H1 (cell line): ENCODE measurements around the gene MROH2B. TPM values are rescaled to one million over a fixed set of nuclear protein-coding genes. Genes with fewer than 3 reads are reported as not detected.

Experiments
- CTCF ChIA-PET: fragments of 300-600 bp; sonication (Branson Sonifier 250); formaldehyde crosslinking; loops from one replicate; lab custom pipeline; 2021; ENCODE audit not compliant: partially characterized antibody; lab: Charles Lee
- POLR2A ChIA-PET: fragments of 300-600 bp; sonication (Branson Sonifier 250); formaldehyde crosslinking; loops from one replicate; lab custom pipeline; 2021; ENCODE audit warnings: inconsistent platforms; ENCODE audit not compliant: partially characterized antibody; lab: Charles Lee
- DNase-seq, 2 experiments: peaks; one replicate each; pipeline versions ENCODE4 v3.0.0 to v3.0.0-alpha.2; 2010 to 2022; ENCODE audit warnings: low spot score in 2 of 2, low read depth in 1 of 2, mixed read lengths in 1 of 2
- FAIRE-seq: peaks from 2 replicates; lab custom pipeline; 2011; peaks lifted over from hg19 to GRCh38; lab: Jason Lieb, UNC
- H2AFZ ChIP-seq: 2 replicates; pipeline ENCODE4 v1.8.1; 2012; ENCODE audit warnings: low read length, inconsistent platforms
- H2AK5ac ChIP-seq: 2 replicates; pipeline ENCODE4 v1.6.1; 2013; ENCODE audit warnings: low read depth, low read length
- H2BK120ac ChIP-seq: replicated peaks from 2 replicates; pipeline ENCODE3; 2013; ENCODE audit warnings: low read depth, low read length, inconsistent platforms
- H2BK12ac ChIP-seq: 2 replicates; pipeline ENCODE4 v1.6.1; 2013; ENCODE audit warnings: low read depth, low read length
- H2BK15ac ChIP-seq: 2 replicates; pipeline ENCODE4 v1.6.1; 2013; ENCODE audit warnings: low read length
- H2BK20ac ChIP-seq: 2 replicates; pipeline ENCODE4 v1.6.1; 2013; ENCODE audit warnings: low read length
- H2BK5ac ChIP-seq: 2 replicates; pipeline ENCODE4 v1.6.1; 2013; ENCODE audit warnings: low read depth, low read length
- H3K14ac ChIP-seq: 2 replicates; pipeline ENCODE4 v1.6.1; 2013; ENCODE audit warnings: inconsistent platforms; ENCODE audit not compliant: insufficient read length
- H3K18ac ChIP-seq: 2 replicates; pipeline ENCODE4 v1.6.1; 2013; ENCODE audit warnings: low read length; ENCODE audit errors: extremely low read depth
- H3K23ac ChIP-seq: 2 replicates; pipeline ENCODE4 v1.6.1; 2013; ENCODE audit warnings: inconsistent platforms; ENCODE audit not compliant: insufficient read length
- H3K23me2 ChIP-seq: 2 replicates; pipeline ENCODE4 v1.6.1; 2013; ENCODE audit warnings: low read depth, low read length
- H3K27ac ChIP-seq: 2 replicates; pipeline ENCODE4 v1.6.1; 2011; ENCODE audit warnings: low read depth, low read length, inconsistent platforms
- H3K27me3 ChIP-seq, 4 experiments: replicated peaks in 1 of 4; 1 replicate in 1 of 4; 2 replicates in 3 of 4; pipeline versions ENCODE4 v1.6.1 to v1.8.1; 2011 to 2013; ENCODE audit warnings: low read length in 3 of 4, mild to moderate bottlenecking in 3 of 4, inconsistent platforms in 2 of 4, mixed read lengths in 2 of 4, moderate library complexity in 1 of 4; ENCODE audit not compliant: control insufficient read depth in 3 of 4, insufficient read depth in 3 of 4; ENCODE audit errors: extremely low read depth in 1 of 4
- H3K36me3 ChIP-seq, 4 experiments: 2 replicates each; pipeline versions ENCODE4 v1.6.1 to v1.8.1; 2011 to 2013; ENCODE audit warnings: mild to moderate bottlenecking in 4 of 4, low read length in 3 of 4, moderate library complexity in 2 of 4, control low read depth in 1 of 4, inconsistent platforms in 1 of 4; ENCODE audit not compliant: insufficient read depth in 4 of 4, control insufficient read depth in 2 of 4
- H3K4ac ChIP-seq: replicated peaks from 2 replicates; pipeline ENCODE3; 2013; ENCODE audit warnings: low read length, low read depth, mixed read lengths, inconsistent platforms; ENCODE audit not compliant: insufficient read length
- H3K4me1 ChIP-seq, 4 experiments: replicated peaks in 1 of 4; 1 replicate in 1 of 4; 2 replicates in 3 of 4; pipeline versions ENCODE4 v1.6.1 to v1.8.1; 2011 to 2013; ENCODE audit warnings: low read length in 3 of 4, inconsistent platforms in 2 of 4, mixed read lengths in 1 of 4; ENCODE audit not compliant: insufficient read depth in 4 of 4, control insufficient read depth in 3 of 4
- H3K4me2 ChIP-seq, 2 experiments: 2 replicates each; pipeline versions ENCODE4 v1.6.1 to v1.8.1; 2011 to 2013; ENCODE audit warnings: low read depth in 2 of 2, low read length in 2 of 2, control low read depth in 1 of 2, inconsistent platforms in 1 of 2, mild to moderate bottlenecking in 1 of 2; ENCODE audit not compliant: insufficient read depth in 1 of 2
- H3K4me3 ChIP-seq, 4 experiments: fragments of 200-600, 300-600 bp in 1 of 4; sonication (generic), shearing (Covaris generic), sonication (Bioruptor Twin) in 1 of 4; 2 replicates each; pipeline versions ENCODE4 v1.5.1 to v1.8.1; 2011 to 2016; ENCODE audit warnings: low read length in 4 of 4, low read depth in 3 of 4, control low read depth in 2 of 4, inconsistent platforms in 2 of 4, mild to moderate bottlenecking in 2 of 4, mixed read lengths in 1 of 4, moderate library complexity in 1 of 4; ENCODE audit not compliant: insufficient read depth in 2 of 4; ENCODE audit errors: extremely low read depth in 1 of 4
- H3K56ac ChIP-seq: replicated peaks from 2 replicates; pipeline ENCODE3; 2013; ENCODE audit warnings: low read depth, mild to moderate bottlenecking, mixed read lengths, low read length, inconsistent platforms; ENCODE audit not compliant: insufficient read length
- H3K79me1 ChIP-seq: 2 replicates; pipeline ENCODE4 v1.6.1; 2013; ENCODE audit warnings: low read depth, low read length, control low read depth
- H3K79me2 ChIP-seq, 2 experiments: 2 replicates each; pipeline versions ENCODE4 v1.6.1 to v1.8.1; 2012 to 2013; ENCODE audit warnings: low read length in 2 of 2, mild to moderate bottlenecking in 2 of 2, inconsistent platforms in 1 of 2; ENCODE audit not compliant: insufficient read depth in 2 of 2, control insufficient read depth in 1 of 2
- H3K9ac ChIP-seq, 4 experiments: replicated peaks in 1 of 4; 1 replicate in 1 of 4; 2 replicates in 3 of 4; pipeline versions ENCODE4 v1.6.1 to v1.8.1; 2011 to 2013; ENCODE audit warnings: low read depth in 3 of 4, low read length in 3 of 4, control low read depth in 2 of 4, mild to moderate bottlenecking in 2 of 4, moderate library complexity in 2 of 4, inconsistent platforms in 1 of 4; ENCODE audit errors: extremely low read depth in 1 of 4
- H3K9me3 ChIP-seq, 2 experiments: 2 replicates each; pipeline versions ENCODE4 v1.6.1 to v1.8.1; 2012 to 2013; ENCODE audit warnings: mild to moderate bottlenecking in 2 of 2, moderate library complexity in 2 of 2, control low read depth in 1 of 2, inconsistent platforms in 1 of 2, low read depth in 1 of 2, low read length in 1 of 2, mixed read lengths in 1 of 2; ENCODE audit not compliant: insufficient read depth in 2 of 2
- H4K20me1 ChIP-seq, 2 experiments: replicated peaks in 1 of 2; 2 replicates each; pipeline versions ENCODE3 to v1.8.1; 2011 to 2013; ENCODE audit warnings: inconsistent platforms in 2 of 2, low read length in 2 of 2, mild to moderate bottlenecking in 1 of 2; ENCODE audit not compliant: insufficient read depth in 2 of 2, control insufficient read depth in 1 of 2
- H4K5ac ChIP-seq: 2 replicates; pipeline ENCODE4 v1.6.1; 2013; ENCODE audit warnings: low read length, low read depth, mixed read lengths, inconsistent platforms; ENCODE audit not compliant: insufficient read length
- H4K8ac ChIP-seq: 2 replicates; pipeline ENCODE4 v1.8.0; 2013; ENCODE audit warnings: mild to moderate bottlenecking, moderate library complexity, low read length, inconsistent platforms; ENCODE audit not compliant: insufficient read depth; ENCODE audit errors: extremely low read depth
- H4K91ac ChIP-seq: replicated peaks from 2 replicates; pipeline ENCODE3; 2013; ENCODE audit warnings: low read length, mixed read lengths, inconsistent platforms; ENCODE audit not compliant: insufficient read length
- NANOG ChIP-seq: IDR thresholded peaks from 2 replicates; pipeline ENCODE4 v1.6.1; 2011; ENCODE audit warnings: low read length, low read depth, mild to moderate bottlenecking, inconsistent platforms; ENCODE audit not compliant: insufficient read depth, poor library complexity, severe bottlenecking
- WGBS, 2 experiments: shearing (Covaris generic) in 1 of 2; methylation state at CpG; one replicate each; pipeline versions ENCODE4 v1.1.6 to v1.1.7; 2013 to 2015; ENCODE audit warnings: low lambda C conversion rate in 2 of 2, mixed read lengths in 2 of 2, inconsistent platforms in 1 of 2, low coverage in 1 of 2, missing lambda C conversion rate in 1 of 2; ENCODE audit not compliant: insufficient replicate concordance in 2 of 2, insufficient coverage in 1 of 2, insufficient read length in 1 of 2; ENCODE audit errors: extremely low coverage in 1 of 2, missing lambda C conversion rate in 1 of 2; 5-methylcytosine and 5-hydroxymethylcytosine counted together
- polyA plus RNA-seq, 7 experiments: library from polyadenylated mRNA; depleted of rRNA in 3 of 7; stranded (reverse) in 5 of 7; unstranded in 2 of 7; fragments of >200 nt in 5 of 7; fragments of 200-250 nt in 2 of 7; gene quantifications; 1 replicate in 5 of 7; 2 replicates in 1 of 7; 4 replicates in 1 of 7; pipeline versions ENCODE4 v1.2.1 to v1.2.3, GENCODE V29; 2011 to 2013; ENCODE audit warnings: missing spikeins in 2 of 7, mixed read lengths in 2 of 7
- total RNA-seq: library from RNA; stranded (reverse); fragmentation: NEBNext Ultra II Directional; extraction: Animal tissue kit (Norgen Biotek cat#: 25700); gene quantifications from 2 replicates; pipeline ENCODE4 v1.2.1, GENCODE V29; 2021

MROH2B gene
- total and polyA plus RNA-seq, 2 of the 8 experiments (the other 6 are each of a cell fraction or from before 2014, with no cell fraction given): not detected

- no peak for DNase-seq
- no peak overlapping the region for H2BK15ac ChIP-seq
Measured at GRCh38 chr5:41048986-41049385, 22.2 kb downstream of the MROH2B start.

More at GRCh38 chr5:41048986-41049385, 22.2 kb downstream of the MROH2B start:
- Histone ChIP-seq H2BK12ac (no peak overlapping the region), H2BK20ac (no peak overlapping the region), H3K23me2 (no peaks in the 10 kb centered on the region), H3K4me1 (no peaks in the 10 kb centered on the region), H2BK120ac (no peak overlapping the region), H3K79me2 (no peaks in the 10 kb centered on the region), H4K8ac (no peak overlapping the region), H3K14ac (no peak overlapping the region), H3K4me2 (no peak overlapping the region), H3K9ac (no peak overlapping the region), H3K4ac (no peak overlapping the region), H3K79me1 (no peaks in the 10 kb centered on the region), H4K91ac (no peak overlapping the region), H4K20me1 (no peaks in the 10 kb centered on the region), H3K4me3 (no peak overlapping the region), H2AK5ac (no peak overlapping the region), H3K18ac (no peak overlapping the region), H2AFZ (no peak overlapping the region), H3K27ac (no peak overlapping the region), H4K5ac (no peak overlapping the region), H3K23ac (no peak overlapping the region), H3K36me3 (no peaks in the 10 kb centered on the region), H3K27me3 (no peaks in the 10 kb centered on the region), H3K9me3 (no peaks in the 10 kb centered on the region), H2BK5ac (no peak overlapping the region), H3K56ac (no peak overlapping the region)
- FAIRE-seq: no peak
- no peak for TF ChIP-seq NANOG
- 40% methylated on average over 2 of the region's 2 CpGs; no CpG with 5 or more reads in 1 of the 2 experiments for WGBS, 2 experiments
- ChIA-PET CTCF (interaction anchor here (0.8 to 1.1 kb wide), 2 partner anchors 9 to 496 kb away, joined by 3 to 4 read pairs; no protein-coding TSS in a partner anchor), POLR2A (no interaction called here)
